HG02678 (cell line): Measurements from ENCODE around the gene KDM4E.
A peak's percentile ranks its signal among the peaks of the same experiment; 100 is the strongest.
"Not testable (repeated sequence)": the region's sequence is repeated elsewhere in the genome, so short reads cannot be mapped to it uniquely, and the experiment has no call there.

Experiments
- ATAC-seq: cut with Tn5 transposase; IDR thresholded peaks from one replicate; pipeline ENCODE4 v1.9.1; 2021; ENCODE audit warnings: mild to moderate bottlenecking, moderate library complexity; ENCODE audit not compliant: unreplicated experiment

Gene KDM4E

DNA sequence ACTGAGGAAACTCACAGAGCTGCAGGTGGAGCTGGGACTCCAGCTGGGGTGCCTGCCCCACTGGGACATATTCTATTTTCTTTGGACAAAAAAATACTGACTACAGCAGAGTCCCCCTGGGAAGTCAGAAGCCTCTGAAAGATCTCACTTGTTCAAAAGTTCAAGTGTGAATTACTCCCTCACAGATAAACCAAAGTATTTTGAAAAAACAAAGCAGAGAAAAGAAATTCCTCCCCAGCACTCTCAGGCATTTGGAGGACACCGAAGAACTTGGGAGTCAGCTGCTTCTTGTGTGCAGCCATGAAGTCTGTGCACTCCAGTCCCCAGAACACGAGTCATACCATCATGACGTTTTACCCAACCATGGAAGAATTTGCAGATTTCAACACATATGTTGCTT is 24.1 kb downstream of the KDM4E start, which contains the start of gene KDM4F:
KDM4F (plus strand) TSS at position 301 of the 400 bp plus-strand sequence.
- not testable (repeated sequence) for ATAC-seq

DNA sequence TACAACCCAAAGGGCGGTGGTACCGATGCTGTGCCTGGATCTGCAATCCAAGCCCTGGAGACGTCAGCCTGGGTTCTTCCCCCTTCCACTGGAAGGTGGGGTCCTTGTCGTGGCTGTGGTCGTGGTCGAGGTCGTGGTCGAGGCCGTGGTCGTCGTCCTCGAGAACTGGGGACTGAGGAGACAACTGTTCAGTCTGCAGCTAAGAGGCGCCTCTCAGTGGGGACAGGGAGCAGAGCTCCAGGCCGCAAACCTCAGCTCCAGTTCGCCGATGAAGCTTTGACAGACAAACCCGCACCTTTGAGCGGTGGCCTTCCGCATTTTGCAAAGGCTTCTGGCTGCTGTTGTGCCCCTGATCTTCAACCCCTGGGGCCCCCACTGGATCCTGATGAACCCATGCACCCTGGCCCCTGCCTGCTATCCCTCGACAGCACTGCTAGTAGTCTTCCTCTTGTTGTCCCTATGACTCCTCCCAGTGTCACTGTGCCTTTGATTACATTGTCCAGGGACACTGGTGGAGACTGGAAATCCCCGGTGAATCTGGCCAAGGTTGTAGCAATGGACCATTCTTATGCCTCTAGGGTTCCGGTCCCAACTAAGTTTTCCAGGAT is 25.6 kb downstream of the KDM4E start:
- no peak for ATAC-seq

DNA sequence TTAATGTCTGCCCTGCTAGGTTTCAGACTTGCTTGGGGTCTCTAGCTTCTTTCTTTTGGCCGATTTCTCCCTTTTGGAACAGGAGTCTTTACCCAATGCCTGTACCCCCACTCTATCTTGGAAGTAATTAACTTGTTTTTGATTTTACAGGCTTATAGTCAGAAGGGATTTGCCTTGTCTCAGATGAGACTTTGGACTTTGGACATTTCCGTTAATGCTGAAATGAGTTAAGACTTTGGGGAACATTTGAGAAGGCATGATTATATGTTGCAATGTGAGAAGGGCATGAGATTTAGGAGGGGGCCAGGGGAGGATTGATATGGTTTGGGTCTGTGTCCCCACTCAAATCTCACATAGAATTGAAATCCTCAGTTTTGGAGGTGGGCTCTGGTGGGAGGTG is 29.3 kb downstream of the KDM4E start:
- no peak for ATAC-seq

DNA sequence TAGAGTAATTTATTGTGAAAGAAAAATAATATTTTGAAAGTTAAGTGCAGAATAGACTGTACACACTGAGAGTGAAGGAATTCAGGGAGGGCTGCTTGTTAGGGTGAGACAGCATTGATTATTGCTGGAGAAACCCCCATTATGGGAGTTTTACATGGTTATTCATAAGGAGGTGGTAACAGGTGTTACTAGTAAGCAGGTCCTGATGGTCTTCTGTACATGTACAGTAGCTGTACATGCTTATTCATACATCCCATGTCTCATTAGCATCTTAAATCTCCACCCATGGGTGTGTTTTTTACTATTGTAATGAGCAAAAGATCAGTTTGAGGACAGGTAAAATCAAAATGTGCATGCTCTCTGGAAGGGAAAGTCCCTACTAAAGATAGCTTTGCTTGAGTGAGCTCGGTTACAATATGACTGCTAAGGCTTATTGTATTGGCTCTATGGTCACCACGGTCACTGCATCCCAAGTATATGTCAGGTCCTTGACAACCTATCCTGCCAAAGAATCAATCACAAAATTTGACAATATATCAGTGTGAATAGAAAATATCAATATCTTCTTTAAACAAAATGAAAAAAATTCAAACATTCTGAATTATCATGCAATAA is 30.3 kb downstream of the KDM4E start:
- peak; percentile 96 for ATAC-seq

DNA sequence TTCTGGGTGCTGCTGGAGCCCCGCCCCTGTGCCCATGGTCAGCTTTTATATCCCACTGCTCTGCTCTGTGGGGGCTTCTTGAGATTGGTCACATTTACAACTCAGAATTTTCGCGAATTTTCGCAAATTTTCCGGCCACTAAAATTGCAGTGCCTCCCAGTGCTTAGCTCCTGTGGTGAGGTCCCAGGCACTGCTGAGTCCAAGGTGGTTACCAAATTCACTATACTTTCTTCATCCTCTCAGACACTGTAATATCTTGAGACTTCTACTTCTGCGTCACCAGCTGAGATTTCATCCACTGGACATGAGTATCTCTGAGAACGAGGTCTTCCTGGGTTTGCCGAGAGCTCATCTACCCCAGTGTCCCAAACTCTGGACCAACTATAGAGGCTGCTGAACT is 32.9 kb downstream of the KDM4E start:
- ATAC-seq, result no peak

DNA sequence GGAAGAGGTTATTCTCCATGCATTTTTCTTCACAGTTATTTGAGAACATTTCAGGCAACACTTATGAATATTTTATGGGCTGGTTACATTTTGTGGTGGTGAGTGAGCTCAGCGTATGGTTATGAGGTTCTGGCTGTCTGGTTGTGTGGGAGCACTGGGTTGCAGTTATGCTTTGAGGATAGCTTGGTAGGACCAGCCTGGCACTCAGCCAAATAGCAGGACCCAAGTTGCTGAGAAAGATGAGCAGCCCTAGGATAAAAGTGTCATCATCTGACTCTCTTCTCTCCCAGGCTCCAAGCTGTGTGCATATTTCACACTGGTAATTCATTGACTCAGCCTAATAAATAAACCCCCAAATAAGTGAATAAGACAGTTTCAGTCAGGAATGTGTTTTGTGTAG is 33.6 kb downstream of the KDM4E start:
- no peak for ATAC-seq

DNA sequence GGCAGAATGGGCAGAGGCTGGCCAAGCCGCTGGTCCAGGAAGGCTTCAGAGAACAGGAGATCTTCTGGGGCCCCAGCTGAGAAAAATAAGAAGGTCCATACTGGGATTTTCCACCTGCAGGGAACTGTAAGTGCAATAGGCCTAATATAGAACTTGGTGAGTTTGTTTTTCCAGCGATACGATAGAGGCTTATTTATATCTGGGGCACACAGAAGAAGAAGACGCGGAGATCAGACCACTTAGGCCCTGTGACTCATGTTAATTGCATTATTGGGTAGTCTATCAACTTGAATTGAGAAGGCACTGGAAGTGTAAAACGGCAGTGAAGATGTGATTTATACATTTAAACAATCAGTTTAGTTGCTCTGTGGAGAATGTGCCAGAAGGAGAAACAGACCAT is 34.0 kb downstream of the KDM4E start:
- ATAC-seq, result no peak

DNA sequence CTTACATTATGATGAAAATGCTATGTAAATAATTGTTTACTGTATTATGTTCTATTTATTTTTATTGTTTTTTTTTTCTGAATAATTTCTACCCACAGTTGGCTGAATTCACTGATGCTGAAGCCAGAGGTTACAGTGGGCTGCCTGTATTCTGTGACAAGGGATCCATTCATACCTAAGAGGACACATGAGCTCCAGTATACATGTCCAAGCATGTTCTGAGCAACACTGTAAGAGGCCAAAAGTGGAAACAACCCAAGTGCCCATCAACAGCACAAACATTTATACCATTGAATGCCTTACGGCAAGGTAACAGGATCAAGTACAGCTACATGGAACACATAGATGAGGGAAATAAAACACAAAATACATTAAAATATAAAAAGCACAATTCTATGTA is 40.3 kb downstream of the KDM4E start:
- no peak for ATAC-seq

DNA sequence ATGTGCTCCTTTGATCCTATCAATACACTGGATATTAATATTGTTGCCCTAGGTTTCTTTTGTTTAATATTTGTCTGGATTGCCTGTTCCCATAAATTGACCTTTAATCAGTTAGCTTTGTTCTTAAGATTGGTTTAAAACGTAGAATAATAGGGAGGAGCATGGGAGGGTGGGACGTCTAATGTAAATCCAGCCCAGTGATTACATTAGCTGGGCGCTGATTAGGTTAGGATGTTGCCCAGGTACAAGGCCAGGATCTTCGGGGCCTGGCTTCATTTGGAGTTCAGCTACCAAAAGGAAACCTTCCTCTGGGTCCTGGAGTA is 41.6 kb downstream of the KDM4E start, which contains the start of gene SRSF8:
SRSF8 (plus strand) TSS at position 204 of the 323 bp plus-strand sequence. CDS start 308 bp downstream, outside the sequence.
- peak; percentile 43 for ATAC-seq

DNA sequence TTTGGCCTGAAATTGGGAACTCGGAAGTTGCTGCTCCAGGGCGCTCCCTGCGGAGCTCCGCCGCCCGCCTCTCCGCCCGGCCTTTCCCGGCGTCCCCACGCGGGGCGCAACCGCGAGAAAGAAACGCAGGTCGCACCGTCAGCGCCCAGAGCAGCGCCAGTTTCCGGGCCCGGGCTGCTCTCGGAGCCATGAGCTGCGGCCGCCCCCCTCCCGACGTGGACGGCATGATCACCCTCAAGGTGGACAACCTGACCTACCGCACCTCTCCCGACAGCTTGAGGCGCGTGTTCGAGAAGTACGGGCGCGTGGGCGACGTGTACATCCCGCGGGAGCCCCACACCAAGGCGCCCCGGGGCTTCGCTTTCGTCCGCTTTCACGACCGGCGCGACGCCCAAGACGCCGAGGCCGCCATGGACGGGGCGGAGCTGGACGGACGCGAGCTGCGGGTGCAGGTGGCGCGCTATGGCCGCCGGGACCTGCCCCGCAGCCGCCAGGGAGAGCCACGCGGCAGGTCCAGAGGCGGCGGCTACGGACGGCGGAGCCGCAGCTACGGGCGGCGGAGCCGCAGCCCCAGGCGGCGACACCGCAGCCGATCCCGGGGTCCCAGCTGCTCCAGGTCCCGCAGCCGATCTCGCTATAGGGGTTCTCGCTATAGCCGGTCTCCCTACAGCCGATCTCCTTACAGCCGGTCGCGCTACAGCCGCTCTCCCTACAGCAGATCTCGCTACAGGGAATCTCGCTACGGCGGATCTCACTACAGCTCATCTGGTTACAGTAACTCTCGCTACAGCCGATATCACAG is 42.2 kb downstream of the KDM4E start:
- peak; percentile 71 for ATAC-seq

DNA sequence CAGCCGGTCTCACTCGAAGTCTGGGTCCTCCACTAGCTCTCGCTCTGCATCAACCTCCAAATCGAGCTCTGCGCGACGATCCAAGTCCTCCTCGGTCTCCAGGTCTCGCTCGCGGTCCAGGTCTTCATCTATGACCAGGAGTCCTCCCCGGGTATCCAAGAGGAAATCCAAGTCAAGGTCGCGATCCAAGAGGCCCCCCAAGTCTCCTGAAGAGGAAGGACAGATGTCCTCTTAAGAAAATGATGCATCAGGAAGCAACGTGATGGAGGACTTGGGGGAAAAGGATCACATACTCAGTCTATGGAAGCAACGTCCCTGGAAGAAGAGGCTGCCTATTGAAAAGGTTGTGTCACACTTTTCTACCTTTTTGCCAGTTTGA is 42.8 kb downstream of the KDM4E start:
- ATAC-seq, result no peak

DNA sequence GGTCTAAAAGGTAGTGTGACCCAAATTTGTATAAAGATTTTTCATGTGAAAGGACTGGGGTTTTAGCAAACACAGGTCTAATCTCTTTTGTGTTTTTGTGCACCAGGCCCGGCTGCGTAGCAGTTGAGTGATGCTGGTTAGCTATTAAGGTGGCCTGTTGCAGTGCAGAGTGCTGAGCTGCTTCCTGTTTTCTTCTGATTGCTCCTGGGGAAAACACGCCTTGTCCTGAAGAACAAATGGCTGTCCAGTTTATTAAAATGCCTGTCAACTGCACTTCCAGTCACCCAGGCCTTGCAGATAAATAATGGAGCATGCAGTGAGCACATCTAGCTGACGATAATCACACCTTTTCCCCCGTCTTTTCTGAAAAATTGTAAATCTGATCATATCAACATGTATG is 43.5 kb downstream of the KDM4E start:
- ATAC-seq, result peak; percentile 65

DNA sequence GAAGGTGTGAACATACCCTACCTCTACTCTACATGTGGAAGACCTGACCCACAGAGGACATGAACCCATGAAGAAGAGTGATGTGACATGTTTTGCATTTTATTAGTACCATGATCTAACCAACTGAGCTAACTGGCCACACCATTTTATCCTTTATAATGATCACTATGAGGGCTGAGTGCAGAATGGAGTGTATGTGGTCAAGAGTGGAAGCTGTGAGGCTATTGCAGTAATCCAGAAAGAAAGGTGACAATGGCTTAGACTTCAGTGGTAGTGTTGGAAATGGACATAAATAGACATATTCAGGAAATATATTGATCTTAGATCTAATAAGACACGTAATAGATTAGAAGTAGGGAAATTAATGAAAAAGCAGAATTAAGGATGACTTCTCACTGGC is 45.4 kb downstream of the KDM4E start:
- ATAC-seq, result no peak

DNA sequence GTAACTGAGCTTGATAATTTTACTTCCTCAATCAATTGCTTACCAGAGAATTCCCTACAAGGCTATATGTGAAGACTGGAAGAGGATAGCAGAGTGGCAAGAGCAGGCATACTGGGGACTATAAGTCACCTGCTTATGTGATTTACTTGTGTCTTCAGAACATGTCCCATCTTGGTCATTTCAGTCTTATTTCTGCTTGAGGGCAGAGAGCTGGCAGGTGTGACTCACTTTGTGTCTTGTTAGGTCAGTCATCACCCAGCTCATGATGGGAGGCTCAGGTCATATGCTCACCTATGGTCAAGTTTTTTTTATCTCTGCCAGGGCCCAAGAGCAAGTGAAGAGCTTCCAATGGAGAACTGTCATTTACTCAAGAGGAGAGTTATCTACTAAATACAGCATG is 47.9 kb downstream of the KDM4E start:
- ATAC-seq, result no peak

DNA sequence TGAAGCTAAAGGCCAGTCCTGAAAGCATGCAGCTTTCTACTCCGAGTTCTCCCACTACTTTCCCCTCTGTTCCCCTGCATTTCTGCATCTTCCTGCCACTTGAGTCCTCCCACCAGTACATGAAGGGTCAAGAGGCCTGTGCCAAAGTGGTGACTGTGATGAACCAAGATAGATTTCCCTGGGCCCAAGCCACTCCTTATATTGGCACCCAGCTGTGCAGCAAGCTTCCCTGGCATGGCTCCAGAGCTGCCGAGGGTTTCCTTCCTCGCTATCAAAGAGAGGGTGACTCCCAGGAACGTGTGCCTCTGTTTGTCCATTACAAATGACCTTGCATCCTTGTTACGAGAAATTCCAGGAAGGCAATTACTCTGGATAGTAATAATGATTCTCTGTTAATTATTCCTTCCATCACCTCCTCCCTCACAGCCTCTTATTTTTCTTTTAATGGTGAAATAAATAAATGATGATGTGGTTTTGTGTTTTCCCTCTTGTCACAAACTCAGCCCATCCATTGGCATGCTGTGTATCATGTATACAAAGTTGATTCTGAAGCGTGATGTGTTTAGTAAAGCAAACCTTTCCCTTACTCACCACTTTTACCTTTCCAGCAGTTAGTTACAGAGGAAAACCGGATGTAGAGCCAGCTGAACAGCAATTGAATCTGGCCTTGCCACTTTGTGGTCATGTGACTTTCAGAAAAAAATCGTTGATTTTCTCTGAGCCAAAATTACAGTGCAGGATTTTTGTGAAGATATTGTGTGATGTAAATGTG is 49.9 kb downstream of the KDM4E start:
- no peak for ATAC-seq

DNA sequence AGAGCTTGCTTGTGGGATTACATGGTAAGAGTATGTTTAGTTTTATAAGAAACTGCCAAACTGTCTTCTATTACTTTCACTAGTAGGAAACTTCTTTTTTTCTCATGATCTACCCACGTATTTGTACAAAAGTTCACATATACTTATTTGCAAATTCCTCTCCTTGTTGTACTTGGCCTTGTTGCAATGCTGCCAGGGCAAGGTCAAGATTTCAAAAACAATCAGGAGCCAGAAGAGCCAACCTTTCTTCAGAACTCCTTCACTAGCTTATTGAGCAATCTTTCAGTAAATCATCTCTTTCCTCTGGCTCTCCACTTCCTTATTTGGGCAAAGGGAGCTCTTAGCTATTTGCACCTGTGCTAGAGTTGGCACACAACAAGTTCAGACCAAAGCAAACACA is 51.4 kb downstream of the KDM4E start:
- peak; percentile 73 for ATAC-seq

DNA sequence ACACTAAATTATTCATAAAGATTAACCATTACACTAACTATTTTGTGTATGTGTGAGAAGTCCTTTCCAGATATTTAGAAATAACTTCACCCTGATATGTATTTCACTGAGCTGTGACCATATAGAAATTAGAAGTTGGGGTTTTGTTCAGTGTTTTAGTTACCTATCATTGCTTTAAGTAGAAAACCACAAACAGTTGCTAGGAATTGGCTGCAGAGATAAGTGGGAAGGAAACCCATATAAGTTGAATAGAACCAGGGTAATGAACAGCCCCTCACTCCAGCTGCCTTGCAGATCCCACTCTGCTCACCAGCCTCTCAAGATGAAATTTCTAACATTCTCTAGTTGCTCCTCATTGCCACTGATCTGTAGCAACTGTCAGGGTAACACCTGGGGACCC is 51.9 kb downstream of the KDM4E start:
- no peak for ATAC-seq
